Kidney (tissue), 14 donors: Measurements from ENCODE around the gene NPW. TPM values are rescaled to one million over a fixed set of nuclear protein-coding genes. Genes with fewer than 3 reads are reported as not detected.

Experiments
- DNase-seq, 5 donors: peaks; one replicate each; pipeline ENCODE4 v3.0.0-alpha.2; 2013 to 2020
- FAIRE-seq: peaks from 2 replicates; lab custom pipeline; 2012; peaks lifted over from hg19 to GRCh38; lab: Jason Lieb, UNC
- H3K27ac ChIP-seq, 2 donors: one replicate each; pipeline ENCODE4 v1.7.0; 2013; ENCODE audit warnings: low read depth in 2 of 2, low read length in 2 of 2, inconsistent platforms in 1 of 2
- H3K27me3 ChIP-seq: one replicate; pipeline ENCODE4 v1.7.1; 2013; ENCODE audit warnings: low read length, inconsistent platforms; ENCODE audit not compliant: control insufficient read depth, insufficient read depth
- H3K36me3 ChIP-seq, 3 donors: one replicate each; pipeline versions ENCODE4 v1.7.0 to v1.7.1; 2013; ENCODE audit warnings: low read length in 3 of 3, control low read depth in 1 of 3, inconsistent platforms in 1 of 3; ENCODE audit not compliant: insufficient read depth in 3 of 3, control insufficient read depth in 2 of 3
- H3K4me1 ChIP-seq, 3 donors: one replicate each; pipeline versions ENCODE4 v1.7.0 to v1.7.1; 2013; ENCODE audit warnings: low read length in 3 of 3, inconsistent platforms in 1 of 3, low read depth in 1 of 3; ENCODE audit not compliant: control insufficient read depth in 2 of 3, insufficient read depth in 2 of 3
- H3K4me3 ChIP-seq, 3 donors: one replicate each; pipeline versions ENCODE4 v1.7.0 to v1.8.1; 2013; ENCODE audit warnings: low read length in 3 of 3, control low read depth in 1 of 3, inconsistent platforms in 1 of 3
- H3K9ac ChIP-seq, 3 donors: one replicate each; pipeline versions ENCODE4 v1.7.0 to v1.7.1; 2013; ENCODE audit warnings: low read length in 3 of 3, control low read depth in 1 of 3, inconsistent platforms in 1 of 3
- H3K9me3 ChIP-seq, 3 donors: one replicate each; pipeline versions ENCODE4 v1.7.0 to v1.7.1; 2013; ENCODE audit warnings: low read length in 3 of 3, control low read depth in 1 of 3, inconsistent platforms in 1 of 3; ENCODE audit not compliant: control insufficient read depth in 2 of 3, insufficient read depth in 1 of 3
- intact Hi-C: fragments of 100-400 bp; cut with DNase I; formaldehyde crosslinking; loops from one replicate; pipeline ENCODE4 v1.11.1; 2022
- polyA plus RNA-seq: library from polyadenylated mRNA; stranded (reverse); fragments of 350-450 nt; fragmentation: Illumina TruSeq; extraction: RNeasy Lipid Tissue Mini Kit (QIAGEN cat#74804); gene quantifications from one replicate; pipeline ENCODE4 v1.2.3, GENCODE V29; 2014; ENCODE audit warnings: low read depth, low replicate concordance; ENCODE audit not compliant: insufficient read depth
- total RNA-seq: library from RNA; stranded (reverse); fragmentation: NEBNext Ultra II Directional; extraction: Animal tissue kit (Norgen Biotek cat#: 25700); gene quantifications from one replicate; pipeline ENCODE4 v1.2.1, GENCODE V29; 2021
- TF ChIP-seq, protein P1 (sequence below): IDR thresholded peaks from 3 replicates; pipeline ENCODE4 v1.5.1; 2012; ENCODE audit warnings: mild to moderate bottlenecking, moderate library complexity, borderline replicate concordance; ENCODE audit not compliant: insufficient read depth; ENCODE audit errors: extremely low read depth
- donor health status: control.
- donor health status: control.
- donor health status: control.
- donor health status: control.
- donor health status: control.
- donor health status: DM: yes; HTN: yes; CAD: no.
- donor health status: Normal renal cell carcinoma (clear cell type).

Gene NPW
- total and polyA plus RNA-seq, 2 donors from 2014 or later: not detected

DNA sequence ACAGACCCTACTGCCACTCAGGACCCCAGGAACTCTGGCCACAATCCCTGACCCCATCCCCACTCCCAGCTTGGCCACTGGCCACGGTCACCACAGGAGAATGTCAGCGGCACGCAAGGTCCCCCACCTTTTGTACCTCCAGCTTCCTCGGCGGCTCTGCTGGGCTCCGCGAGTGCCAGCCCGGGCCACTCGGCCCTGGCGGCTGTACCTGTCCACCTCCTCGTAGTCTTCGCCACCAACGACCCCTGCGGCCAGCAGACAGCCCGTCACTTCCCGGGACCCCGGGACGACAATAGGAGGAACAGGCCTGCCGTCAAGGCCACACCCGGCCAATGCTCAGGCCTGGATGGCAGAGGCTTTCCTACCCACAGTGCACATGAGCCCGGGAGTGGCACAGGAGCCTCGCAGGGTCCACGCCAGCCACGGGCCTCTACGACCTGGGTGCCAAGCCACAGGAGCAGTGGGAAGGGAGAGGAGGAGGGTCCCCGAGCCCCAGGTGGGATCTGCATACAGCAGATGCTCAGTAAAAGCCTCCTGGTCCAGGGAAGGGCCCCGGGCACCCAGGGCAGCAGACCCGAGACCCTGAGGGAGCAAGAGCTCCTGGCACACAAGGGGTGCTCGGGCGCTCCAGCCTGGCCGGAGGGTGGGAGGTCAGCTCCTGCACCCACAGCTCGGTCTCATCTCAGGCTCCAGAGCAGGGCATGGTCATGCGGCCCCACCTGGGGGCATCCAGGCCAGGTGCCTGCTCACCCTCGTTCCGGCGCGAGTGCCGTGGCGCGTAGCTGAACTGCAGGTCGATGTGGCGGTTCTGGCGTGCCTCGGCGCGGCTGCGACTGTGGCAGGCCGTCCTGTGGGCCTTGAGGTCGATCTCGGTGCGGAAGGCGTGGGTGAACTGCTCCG, 17.9 kb upstream of the NPW start:
- TF ChIP-seq, protein P1, sequence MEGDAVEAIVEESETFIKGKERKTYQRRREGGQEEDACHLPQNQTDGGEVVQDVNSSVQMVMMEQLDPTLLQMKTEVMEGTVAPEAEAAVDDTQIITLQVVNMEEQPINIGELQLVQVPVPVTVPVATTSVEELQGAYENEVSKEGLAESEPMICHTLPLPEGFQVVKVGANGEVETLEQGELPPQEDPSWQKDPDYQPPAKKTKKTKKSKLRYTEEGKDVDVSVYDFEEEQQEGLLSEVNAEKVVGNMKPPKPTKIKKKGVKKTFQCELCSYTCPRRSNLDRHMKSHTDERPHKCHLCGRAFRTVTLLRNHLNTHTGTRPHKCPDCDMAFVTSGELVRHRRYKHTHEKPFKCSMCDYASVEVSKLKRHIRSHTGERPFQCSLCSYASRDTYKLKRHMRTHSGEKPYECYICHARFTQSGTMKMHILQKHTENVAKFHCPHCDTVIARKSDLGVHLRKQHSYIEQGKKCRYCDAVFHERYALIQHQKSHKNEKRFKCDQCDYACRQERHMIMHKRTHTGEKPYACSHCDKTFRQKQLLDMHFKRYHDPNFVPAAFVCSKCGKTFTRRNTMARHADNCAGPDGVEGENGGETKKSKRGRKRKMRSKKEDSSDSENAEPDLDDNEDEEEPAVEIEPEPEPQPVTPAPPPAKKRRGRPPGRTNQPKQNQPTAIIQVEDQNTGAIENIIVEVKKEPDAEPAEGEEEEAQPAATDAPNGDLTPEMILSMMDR: no peak
- no peak overlapping the region for H3K9ac ChIP-seq
- peak in 1 of 5 donors; percentile 81 for DNase-seq
- FAIRE-seq: no peak
- intact Hi-C loops: no loop called here
- no peaks in the 10 kb centered on the region for H3K9me3 ChIP-seq
- no peaks in the 10 kb centered on the region for H3K27me3 ChIP-seq
- peaks cover 0 to 16% (median 0%) of the 10 kb centered on the region in 3 donors for H3K4me1 ChIP-seq
- H3K27ac ChIP-seq: no peak overlapping the region
- H3K36me3 ChIP-seq: peaks cover 0 to 33% (median 14%) of the 10 kb centered on the region in 3 donors
- no peak overlapping the region for H3K4me3 ChIP-seq

DNA sequence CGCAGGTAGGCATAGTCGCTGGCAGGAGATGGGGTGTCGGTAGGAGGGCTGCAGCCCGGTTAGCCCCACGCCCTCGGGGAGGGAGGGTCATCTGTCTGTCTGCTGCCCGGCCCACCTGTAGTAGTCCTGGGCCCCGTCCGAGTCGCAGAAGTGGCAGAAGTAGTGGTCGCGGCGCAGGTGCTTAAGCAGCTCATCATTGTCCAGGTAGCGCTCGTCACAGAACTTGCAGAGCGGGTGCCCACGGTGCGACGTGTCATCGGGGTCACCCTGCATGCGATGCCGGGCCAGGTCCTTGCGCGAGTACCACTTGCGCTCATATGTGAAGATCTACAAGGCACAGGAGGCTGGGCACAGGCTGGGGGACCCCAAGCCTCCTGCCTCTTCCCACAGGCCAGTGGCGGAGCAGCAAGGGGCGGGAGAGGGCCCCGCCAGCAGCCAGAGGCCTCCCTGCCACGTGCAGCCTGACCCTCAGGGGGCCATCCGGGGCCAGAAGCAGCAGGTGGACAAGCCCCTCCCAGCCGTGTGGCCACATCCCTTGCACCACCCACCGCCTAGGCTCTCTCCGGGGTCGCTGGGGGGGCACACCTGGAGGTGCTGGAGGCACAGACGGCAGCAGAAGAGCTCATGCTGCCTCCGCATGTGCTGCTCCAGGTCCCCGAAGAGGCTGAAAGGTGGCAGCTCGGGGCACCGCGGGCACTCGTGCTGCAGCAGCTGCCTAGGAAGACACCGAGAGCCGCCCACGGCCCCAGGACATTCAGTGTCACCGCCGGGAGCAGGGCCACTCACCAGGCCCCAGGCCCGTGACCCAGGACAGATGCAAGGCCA, 17.0 kb upstream of the NPW start:
- Histone ChIP-seq H3K36me3 (peaks cover 0 to 33% (median 14%) of the 10 kb centered on the region in 3 donors), H3K27ac (no peak overlapping the region), H3K9ac (no peak overlapping the region), H3K9me3 (no peaks in the 10 kb centered on the region), H3K4me1 (peaks cover 0 to 21% (median 0%) of the 10 kb centered on the region in 3 donors), H3K27me3 (no peaks in the 10 kb centered on the region), H3K4me3 (no peak overlapping the region)
- FAIRE-seq (no peak), DNase-seq (peak in 1 of 5 donors; percentile 75)
- intact Hi-C loops: no loop called here
- TF ChIP-seq, protein P1: no peak

DNA sequence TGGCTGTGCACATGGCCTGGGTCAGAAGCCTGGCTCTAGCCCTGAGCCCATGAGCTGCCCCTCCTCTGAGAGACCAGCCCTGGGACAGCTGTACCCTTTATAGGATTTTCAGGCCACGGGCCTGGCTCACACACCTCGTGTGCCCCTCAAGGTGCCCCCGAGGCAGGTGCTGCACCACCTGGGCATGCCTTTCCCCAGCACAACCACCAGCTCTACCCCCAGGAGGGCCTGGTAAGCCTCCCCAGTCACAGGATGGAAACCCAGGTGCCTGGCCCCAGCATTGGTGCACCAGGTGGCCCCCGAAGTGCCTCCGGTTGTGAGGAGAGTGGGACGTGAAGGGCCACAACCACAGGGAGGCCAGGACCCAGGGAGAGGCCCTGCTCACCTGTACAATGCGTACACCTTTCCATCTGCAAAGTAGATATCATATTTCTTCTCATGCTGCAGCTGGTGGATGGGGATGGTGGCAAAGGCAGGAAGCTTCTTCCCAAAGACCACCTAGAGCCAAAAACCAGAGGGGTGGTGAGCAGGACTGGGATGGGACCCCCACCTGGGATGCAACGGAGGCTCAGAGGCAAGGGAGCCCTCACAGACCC, 16.3 kb upstream of the NPW start:
- H3K27me3 ChIP-seq: no peaks in the 10 kb centered on the region
- H3K36me3 ChIP-seq: peaks cover 0 to 31% (median 10%) of the 10 kb centered on the region in 3 donors
- FAIRE-seq (no peak), DNase-seq (peak in 1 of 5 donors; percentile 59)
- TF ChIP-seq, protein P1: no peak
- no peak overlapping the region for H3K9ac ChIP-seq
- H3K4me1 ChIP-seq: peaks cover 0 to 28% (median 0%) of the 10 kb centered on the region in 3 donors
- no peaks in the 10 kb centered on the region for H3K9me3 ChIP-seq
- H3K27ac ChIP-seq: no peak overlapping the region
- no peak overlapping the region for H3K4me3 ChIP-seq
- intact Hi-C loops: no loop called here
